GM06990 (cell line): ENCODE measurements around the gene CDKL4.

Experiments
- DNase-seq: peaks from one replicate; pipeline ENCODE4 v3.0.0-alpha.2; 2011; ENCODE audit not compliant: insufficient read length; ENCODE audit errors: extremely low read depth
- H3K27me3 ChIP-seq: replicated peaks from 2 replicates; pipeline ENCODE4 v1.6.0; 2011; ENCODE audit warnings: low read length; ENCODE audit not compliant: control insufficient read depth, insufficient read depth
- H3K36me3 ChIP-seq: 2 replicates; pipeline ENCODE4 v1.5.1; 2011; ENCODE audit warnings: low read length; ENCODE audit not compliant: control insufficient read depth, insufficient read depth
- H3K4me3 ChIP-seq: replicated peaks from 2 replicates; pipeline ENCODE4 v1.5.1; 2011; ENCODE audit warnings: low read depth, mild to moderate bottlenecking, control low read depth, low read length
- TF ChIP-seq, protein P1 (sequence below): IDR thresholded peaks from 2 replicates; pipeline ENCODE4 v1.5.1; 2011; ENCODE audit warnings: low read length, control low read depth, mild to moderate bottlenecking, inconsistent platforms; ENCODE audit not compliant: insufficient read depth, poor library complexity, severe bottlenecking

CDKL4 gene

DNA sequence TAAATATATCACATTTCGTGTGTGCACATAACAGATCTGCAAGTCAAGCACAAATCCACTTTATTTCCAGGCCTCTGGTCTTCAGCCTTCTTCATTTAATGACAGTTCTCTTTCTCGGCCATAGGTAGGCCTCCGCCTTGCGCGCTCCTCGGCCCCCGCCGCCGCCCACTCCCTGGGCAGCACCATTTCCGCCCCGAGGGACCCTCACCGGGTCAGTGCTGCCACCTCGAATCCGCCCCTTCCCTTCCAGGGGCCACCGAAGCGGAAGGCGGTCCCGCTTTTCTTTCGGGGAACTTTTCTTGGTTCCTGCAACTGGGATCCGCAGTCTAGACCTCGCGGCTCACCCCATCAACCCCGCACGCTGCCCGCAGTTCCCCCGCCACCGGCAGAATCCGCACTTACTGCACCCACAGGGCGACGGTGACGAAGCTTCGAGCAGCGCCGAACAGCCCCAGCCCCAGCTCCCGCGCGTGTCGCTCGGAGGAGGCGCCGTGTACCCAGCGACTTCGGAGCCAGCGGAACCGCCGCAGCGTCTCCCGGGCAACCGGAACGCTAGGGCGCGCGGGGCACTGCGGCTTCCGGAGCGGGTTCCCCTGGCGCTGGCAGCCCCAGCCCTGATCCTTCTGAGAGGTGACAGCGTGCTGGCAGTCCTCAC, at the start of gene CDKL4:
CDKL4 (minus strand) TSS at position 502 of the 655 bp plus-strand sequence.
- TF ChIP-seq, protein P1, sequence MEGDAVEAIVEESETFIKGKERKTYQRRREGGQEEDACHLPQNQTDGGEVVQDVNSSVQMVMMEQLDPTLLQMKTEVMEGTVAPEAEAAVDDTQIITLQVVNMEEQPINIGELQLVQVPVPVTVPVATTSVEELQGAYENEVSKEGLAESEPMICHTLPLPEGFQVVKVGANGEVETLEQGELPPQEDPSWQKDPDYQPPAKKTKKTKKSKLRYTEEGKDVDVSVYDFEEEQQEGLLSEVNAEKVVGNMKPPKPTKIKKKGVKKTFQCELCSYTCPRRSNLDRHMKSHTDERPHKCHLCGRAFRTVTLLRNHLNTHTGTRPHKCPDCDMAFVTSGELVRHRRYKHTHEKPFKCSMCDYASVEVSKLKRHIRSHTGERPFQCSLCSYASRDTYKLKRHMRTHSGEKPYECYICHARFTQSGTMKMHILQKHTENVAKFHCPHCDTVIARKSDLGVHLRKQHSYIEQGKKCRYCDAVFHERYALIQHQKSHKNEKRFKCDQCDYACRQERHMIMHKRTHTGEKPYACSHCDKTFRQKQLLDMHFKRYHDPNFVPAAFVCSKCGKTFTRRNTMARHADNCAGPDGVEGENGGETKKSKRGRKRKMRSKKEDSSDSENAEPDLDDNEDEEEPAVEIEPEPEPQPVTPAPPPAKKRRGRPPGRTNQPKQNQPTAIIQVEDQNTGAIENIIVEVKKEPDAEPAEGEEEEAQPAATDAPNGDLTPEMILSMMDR: no peak
- no peaks in the 10 kb centered on the region for H3K27me3 ChIP-seq
- H3K36me3 ChIP-seq: no peaks in the 10 kb centered on the region
- H3K4me3 ChIP-seq: no peak within 1 kb of the TSS
- DNase-seq: no peak

DNA sequence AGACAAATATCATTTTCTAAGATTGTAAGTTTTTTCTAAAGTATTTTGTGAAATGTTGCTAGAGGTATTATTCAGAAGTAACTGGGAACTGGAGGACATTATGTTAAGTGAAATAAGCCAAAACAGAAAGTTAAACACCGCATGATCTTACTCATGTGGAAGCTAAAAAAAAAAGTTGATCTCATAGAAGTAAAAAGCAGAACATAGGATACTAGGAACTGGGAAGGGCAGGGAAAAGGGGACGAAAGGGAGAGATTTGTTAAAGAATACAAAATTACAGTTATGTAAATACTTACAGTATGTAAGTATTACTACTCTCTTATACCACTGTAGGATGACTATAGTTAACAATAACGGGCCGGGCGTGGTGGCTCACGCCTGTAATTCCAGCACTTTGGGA, 46.7 kb upstream of the CDKL4 start:
- TF ChIP-seq, protein P1: no peak
- peaks cover 2% of the 10 kb centered on the region for H3K36me3 ChIP-seq
- DNase-seq: no peak
- H3K4me3 ChIP-seq: no peak overlapping the region
- no peaks in the 10 kb centered on the region for H3K27me3 ChIP-seq

DNA sequence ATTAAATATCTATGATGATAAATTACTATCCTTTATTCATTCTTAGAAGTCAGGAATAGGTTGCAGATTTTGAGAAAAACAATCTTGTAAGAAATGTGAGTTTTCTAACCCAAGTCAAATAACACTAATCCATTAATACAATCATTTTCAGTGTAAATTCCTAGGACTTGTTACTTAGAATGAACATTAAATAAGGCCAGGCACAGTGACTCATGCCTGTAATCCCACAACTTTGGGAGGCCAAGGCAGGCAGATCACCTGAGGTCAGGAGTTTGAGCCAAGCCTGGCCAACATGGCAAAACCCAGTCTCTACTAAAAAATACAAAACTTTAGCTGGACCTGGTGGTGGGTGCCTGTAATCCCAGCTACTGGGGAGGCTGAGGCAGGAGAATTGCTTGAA, 45.8 kb upstream of the CDKL4 start:
- H3K27me3 ChIP-seq: no peaks in the 10 kb centered on the region
- peaks cover 2% of the 10 kb centered on the region for H3K36me3 ChIP-seq
- H3K4me3 ChIP-seq: no peak overlapping the region
- DNase-seq: no peak
- TF ChIP-seq, protein P1: no peak

DNA sequence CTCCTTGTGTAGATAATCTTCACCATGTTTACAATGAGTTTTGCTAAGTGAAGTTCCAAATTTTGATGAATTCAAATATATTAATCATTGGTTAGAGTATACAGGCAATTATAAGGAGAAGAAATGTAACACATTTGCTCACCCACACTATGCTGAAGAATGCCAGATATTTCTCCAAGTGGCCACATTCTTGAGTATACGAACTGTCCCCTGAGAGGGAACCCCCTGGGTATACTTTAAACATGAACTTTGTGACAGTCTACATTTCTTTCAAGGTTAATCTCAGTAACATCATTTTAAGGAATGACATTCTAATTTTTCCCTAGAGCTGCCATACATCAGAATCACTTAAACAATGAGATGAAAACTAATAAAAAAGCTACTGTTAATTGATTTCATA, 39.8 kb upstream of the CDKL4 start:
- H3K4me3 ChIP-seq: no peak overlapping the region
- H3K27me3 ChIP-seq: no peaks in the 10 kb centered on the region
- peaks cover 2% of the 10 kb centered on the region for H3K36me3 ChIP-seq
- DNase-seq: no peak
- TF ChIP-seq, protein P1: no peak

DNA sequence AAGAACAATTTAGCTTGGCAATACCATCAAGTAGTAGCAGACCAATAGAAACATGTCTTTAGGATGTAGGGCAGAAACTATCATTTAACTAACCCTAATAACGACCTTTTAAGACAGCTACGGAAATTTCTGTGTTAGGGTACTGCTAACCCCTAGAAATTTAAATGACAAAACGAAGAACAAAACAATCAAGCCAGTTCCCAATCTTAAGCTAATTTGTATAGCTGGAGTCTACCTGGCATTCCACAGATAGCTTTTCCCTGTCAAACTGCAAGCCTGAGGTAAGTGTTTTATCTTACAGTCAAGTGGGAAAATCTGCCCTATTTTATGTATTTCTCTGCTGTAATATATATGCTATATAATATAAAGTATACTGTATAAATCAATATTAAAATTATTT, 37.6 kb upstream of the CDKL4 start:
- H3K4me3 ChIP-seq: no peak overlapping the region
- no peak for DNase-seq
- TF ChIP-seq, protein P1: no peak
- H3K36me3 ChIP-seq: peaks cover 2% of the 10 kb centered on the region
- H3K27me3 ChIP-seq: no peaks in the 10 kb centered on the region

DNA sequence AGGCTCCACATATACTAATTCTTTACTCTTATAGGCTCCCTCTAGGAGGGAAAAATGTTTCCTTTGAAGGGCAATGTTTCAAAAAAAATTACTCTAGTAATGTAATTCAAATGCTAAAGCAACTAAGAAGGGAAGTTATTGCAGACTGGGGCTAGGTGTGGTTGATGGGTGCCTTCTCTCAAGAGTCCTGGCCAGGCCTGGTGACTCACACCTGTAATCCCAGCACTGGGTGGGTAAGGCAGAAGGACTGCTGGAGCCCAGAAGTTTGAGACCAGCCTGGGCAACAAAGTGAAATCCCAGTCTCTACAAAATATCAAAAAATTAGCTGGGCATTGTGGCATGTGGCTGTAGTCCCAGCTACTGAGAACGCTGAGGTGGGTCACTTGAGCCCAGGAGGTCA, 31.2 kb upstream of the CDKL4 start:
- no peak for DNase-seq
- Histone ChIP-seq H3K27me3 (no peaks in the 10 kb centered on the region), H3K4me3 (no peak overlapping the region), H3K36me3 (no peaks in the 10 kb centered on the region; the same call in 1 of the 2 replicates)
- TF ChIP-seq, protein P1: no peak
